Hepatocyte (in vitro differentiated cells): ENCODE data around the gene IP6K1. TPM values are rescaled to one million over a fixed set of nuclear protein-coding genes. Genes with fewer than 3 reads are reported as not detected.

Source experiments
- DNase-seq: peaks from one replicate; pipeline ENCODE4 v3.0.0-alpha.2; 2016; ENCODE audit warnings: low spot score
- H2AFZ ChIP-seq: fragments of 200-600 bp; sonication (generic); 2 replicates; pipeline ENCODE4 v1.6.0; 2016; ENCODE audit warnings: antibody characterized with exemption, mild to moderate bottlenecking
- H3K27ac ChIP-seq: fragments of 200-600 bp; sonication (generic); 2 replicates; pipeline ENCODE4 v1.5.1; 2016; ENCODE audit warnings: mild to moderate bottlenecking
- H3K27me3 ChIP-seq: fragments of 200-600 bp; sonication (generic); 2 replicates; pipeline ENCODE4 v1.6.1; 2016
- H3K36me3 ChIP-seq: fragments of 200-600 bp; sonication (generic); replicated peaks from 2 replicates; pipeline ENCODE4 v1.5.1; 2016; ENCODE audit warnings: low read depth; ENCODE audit not compliant: insufficient read depth
- H3K4me1 ChIP-seq: fragments of 200-600 bp; sonication (generic); 2 replicates; pipeline ENCODE4 v1.5.1; 2016; ENCODE audit warnings: mild to moderate bottlenecking, moderate library complexity; ENCODE audit not compliant: insufficient read depth
- H3K4me2 ChIP-seq: fragments of 200-600 bp; sonication (generic); 2 replicates; pipeline ENCODE4 v1.6.0; 2016
- H3K4me3 ChIP-seq: fragments of 200-600 bp; sonication (generic); 2 replicates; pipeline ENCODE4 v1.5.1; 2016; ENCODE audit warnings: mild to moderate bottlenecking
- H3K79me2 ChIP-seq: fragments of 200-600 bp; sonication (generic); 2 replicates; pipeline ENCODE4 v1.6.0; 2017; ENCODE audit warnings: mild to moderate bottlenecking
- H3K9me2 ChIP-seq: fragments of 200-600 bp; sonication (generic); replicated peaks from 2 replicates; pipeline ENCODE4 v1.6.0; 2017; ENCODE audit warnings: mild to moderate bottlenecking; ENCODE audit not compliant: insufficient read depth
- H3K9me3 ChIP-seq: fragments of 200-600 bp; sonication (generic); 2 replicates; pipeline ENCODE4 v1.5.1; 2016; ENCODE audit warnings: low read depth, mild to moderate bottlenecking
- H4K20me1 ChIP-seq: fragments of 200-600 bp; sonication (generic); 2 replicates; pipeline ENCODE4 v1.6.0; 2016; ENCODE audit warnings: mild to moderate bottlenecking; ENCODE audit not compliant: insufficient read depth, poor library complexity, severe bottlenecking
- EZH2 ChIP-seq: fragments of 200-600 bp; sonication (generic); IDR thresholded peaks from 2 replicates; pipeline ENCODE4 v1.6.1; 2016; ENCODE audit warnings: antibody characterized with exemption, mild to moderate bottlenecking, borderline replicate concordance
- EZH2phosphoT487 ChIP-seq: fragments of 200-600 bp; sonication (generic); IDR thresholded peaks from one replicate; pipeline ENCODE4 v1.6.1; 2018; ENCODE audit warnings: antibody characterized with exemption, mild to moderate bottlenecking, low read depth, moderate library complexity; ENCODE audit not compliant: unreplicated experiment, severe bottlenecking
- WGBS: methylation state at CpG from one replicate; pipeline ENCODE4 v1.1.6; 2016; ENCODE audit warnings: low lambda C conversion rate; ENCODE audit errors: missing lambda C conversion rate; 5-methylcytosine and 5-hydroxymethylcytosine counted together
- polyA plus RNA-seq: library from polyadenylated mRNA; unstranded; fragments of >200 nt; fragmentation: Nextera tagmentation; extraction: Ambion mirVana; gene quantifications from 2 replicates; pipeline ENCODE4 v1.2.1, GENCODE V29; 2016
- total RNA-seq: library from RNA; depleted of rRNA; stranded (reverse); fragments of >200 nt; gene quantifications from 2 replicates; pipeline ENCODE4 v1.2.3, GENCODE V29; 2014
- TF ChIP-seq, protein P1 (sequence below): fragments of 200-600 bp; sonication (generic); IDR thresholded peaks from 2 replicates; pipeline ENCODE4 v1.5.1; 2016; ENCODE audit warnings: antibody characterized with exemption, mild to moderate bottlenecking; ENCODE audit not compliant: poor library complexity

Gene IP6K1
- total and polyA plus RNA-seq, 2 experiments from 2014 or later = 21.6 to 32.6 TPM

DNA sequence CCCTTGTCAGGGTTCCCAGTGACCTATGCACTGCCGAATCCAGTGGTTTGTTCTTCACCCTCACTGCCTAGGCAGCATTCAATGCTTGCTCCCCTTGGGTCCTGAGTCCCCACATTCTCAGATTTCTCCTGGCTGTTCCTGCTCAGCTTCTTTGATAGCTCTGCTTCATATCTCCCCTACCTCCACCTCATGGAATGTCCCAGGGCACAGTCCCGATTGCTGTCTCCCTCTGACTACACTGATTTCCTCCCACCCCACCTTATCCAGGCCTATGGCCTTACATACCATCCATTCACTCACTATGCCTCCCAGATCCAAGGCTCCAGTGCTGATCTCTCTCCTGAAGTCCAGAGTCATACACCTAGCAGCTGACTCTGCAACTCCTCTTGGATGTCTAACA, 14.8 kb upstream of the IP6K1 start:
- peaks cover 5% of the 10 kb centered on the region for H3K4me1 ChIP-seq
- H3K27me3 ChIP-seq = peaks cover 13% of the 10 kb centered on the region
- no peak overlapping the region for H3K4me3 ChIP-seq
- H3K9me3 ChIP-seq = no peaks in the 10 kb centered on the region
- no peaks in the 10 kb centered on the region for H4K20me1 ChIP-seq
- no peaks in the 10 kb centered on the region for H3K36me3 ChIP-seq
- no peak overlapping the region for H2AFZ ChIP-seq
- no peak overlapping the region for H3K27ac ChIP-seq
- no peaks in the 10 kb centered on the region for H3K9me2 ChIP-seq
- 88% methylated on average over 2 of the region's 2 CpGs for WGBS
- TF ChIP-seq EZH2phosphoT487 = no peak
- no peak for TF ChIP-seq EZH2
- TF ChIP-seq, protein P1, sequence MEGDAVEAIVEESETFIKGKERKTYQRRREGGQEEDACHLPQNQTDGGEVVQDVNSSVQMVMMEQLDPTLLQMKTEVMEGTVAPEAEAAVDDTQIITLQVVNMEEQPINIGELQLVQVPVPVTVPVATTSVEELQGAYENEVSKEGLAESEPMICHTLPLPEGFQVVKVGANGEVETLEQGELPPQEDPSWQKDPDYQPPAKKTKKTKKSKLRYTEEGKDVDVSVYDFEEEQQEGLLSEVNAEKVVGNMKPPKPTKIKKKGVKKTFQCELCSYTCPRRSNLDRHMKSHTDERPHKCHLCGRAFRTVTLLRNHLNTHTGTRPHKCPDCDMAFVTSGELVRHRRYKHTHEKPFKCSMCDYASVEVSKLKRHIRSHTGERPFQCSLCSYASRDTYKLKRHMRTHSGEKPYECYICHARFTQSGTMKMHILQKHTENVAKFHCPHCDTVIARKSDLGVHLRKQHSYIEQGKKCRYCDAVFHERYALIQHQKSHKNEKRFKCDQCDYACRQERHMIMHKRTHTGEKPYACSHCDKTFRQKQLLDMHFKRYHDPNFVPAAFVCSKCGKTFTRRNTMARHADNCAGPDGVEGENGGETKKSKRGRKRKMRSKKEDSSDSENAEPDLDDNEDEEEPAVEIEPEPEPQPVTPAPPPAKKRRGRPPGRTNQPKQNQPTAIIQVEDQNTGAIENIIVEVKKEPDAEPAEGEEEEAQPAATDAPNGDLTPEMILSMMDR = no peak
- peaks cover 7% of the 10 kb centered on the region for H3K79me2 ChIP-seq
- no peak overlapping the region for H3K4me2 ChIP-seq
- peak; percentile 2 for DNase-seq

DNA sequence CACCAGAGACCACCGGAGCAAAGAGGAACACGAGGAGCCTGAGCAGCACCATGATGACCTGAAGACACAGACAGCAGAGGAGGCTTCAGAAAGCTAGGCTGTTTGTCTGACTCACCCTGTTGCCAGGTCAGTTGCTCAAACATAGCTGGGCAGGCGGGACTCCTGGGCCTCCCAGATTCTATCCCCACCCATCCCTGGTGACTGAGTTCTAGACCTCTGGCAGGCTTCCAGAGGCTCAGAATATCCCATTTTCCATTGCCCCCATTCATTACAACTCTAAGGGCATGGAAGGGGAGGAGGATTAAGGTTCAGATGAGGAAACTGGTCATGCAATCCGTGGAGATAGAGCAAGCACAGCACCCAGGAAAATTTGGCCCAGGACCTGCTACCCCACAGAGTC, 13.4 kb upstream of the IP6K1 start, which contains the start of gene CDHR4:
CDHR4 (minus strand) TSS at position 113 of the 400 bp plus-strand sequence; CDS start at position 52, 61 bp downstream.
- Histone ChIP-seq H3K4me3 (no peak within 1 kb of the TSS), H3K4me2 (no peak within 1 kb of the TSS), H3K9me3 (no peaks in the 10 kb centered on the region), H3K4me1 (no peaks in the 10 kb centered on the region), H3K27ac (no peak within 1 kb of the TSS), H3K9me2 (no peaks in the 10 kb centered on the region), H3K79me2 (peaks cover 4% of the 10 kb centered on the region), H2AFZ (no peak within 1 kb of the TSS), H3K36me3 (no peaks in the 10 kb centered on the region), H4K20me1 (no peaks in the 10 kb centered on the region), H3K27me3 (peaks cover 13% of the 10 kb centered on the region)
- peak; percentile 76 for DNase-seq
- 78% methylated on average over 4 of the region's 4 CpGs for WGBS
- TF ChIP-seq EZH2phosphoT487 = no peak
- TF ChIP-seq EZH2 = no peak
- TF ChIP-seq, protein P1 = no peak

DNA sequence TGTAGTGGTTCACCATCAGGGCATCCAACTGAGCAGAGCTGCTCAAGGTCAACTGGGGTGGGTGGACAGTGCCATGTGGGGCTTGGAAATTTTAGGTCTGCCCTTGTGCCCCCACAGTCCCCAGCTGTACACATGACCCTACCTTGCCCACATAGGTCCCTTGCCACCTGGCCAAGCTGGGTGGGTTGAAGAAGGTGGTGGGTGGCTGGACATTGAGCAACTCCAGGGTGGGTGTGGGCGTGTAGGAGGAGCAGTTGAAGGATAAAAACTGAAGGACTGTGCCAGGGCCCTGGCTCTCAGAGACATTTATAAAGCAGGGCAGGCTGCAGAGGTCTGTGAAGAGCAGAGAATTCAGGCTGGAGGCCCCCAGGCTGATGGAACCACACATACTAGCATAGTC, 12.8 kb upstream of the IP6K1 start:
- H3K27me3 ChIP-seq = peaks cover 7% of the 10 kb centered on the region
- no peaks in the 10 kb centered on the region for H4K20me1 ChIP-seq
- no peaks in the 10 kb centered on the region for H3K9me3 ChIP-seq
- no peaks in the 10 kb centered on the region for H3K4me1 ChIP-seq
- no peak overlapping the region for H3K4me3 ChIP-seq
- H3K79me2 ChIP-seq = peaks cover 4% of the 10 kb centered on the region
- no peaks in the 10 kb centered on the region for H3K36me3 ChIP-seq
- no peaks in the 10 kb centered on the region for H3K9me2 ChIP-seq
- TF ChIP-seq EZH2 (no peak), EZH2phosphoT487 (no peak)
- TF ChIP-seq, protein P1 = no peak
- no peak overlapping the region for H3K27ac ChIP-seq
- H2AFZ ChIP-seq = no peak overlapping the region
- WGBS = 92% methylated on average over 1 of the region's 1 CpG
- H3K4me2 ChIP-seq = no peak overlapping the region
- no peak for DNase-seq
